HepG2 (cell line): ENCODE measurements around the gene SYTL1. TPM values are rescaled to one million over a fixed set of nuclear protein-coding genes. Genes with fewer than 3 reads are reported as not detected.
A peak's percentile ranks its signal among the peaks of the same experiment; 100 is the strongest.

Experiments
- EEA1 ChIP-seq: sonication (generic); formaldehyde crosslinking; IDR thresholded peaks from 2 replicates; pipeline ENCODE4 v1.5.1; 2020; ENCODE audit warnings: mild to moderate bottlenecking, missing genetic modification reagents, borderline replicate concordance
- GZF1 ChIP-seq: sonication (generic); formaldehyde crosslinking; IDR thresholded peaks from 2 replicates; pipeline ENCODE4 v1.5.1; 2020; ENCODE audit warnings: mild to moderate bottlenecking, missing genetic modification reagents
- KAT2B ChIP-seq: fragments of 150-350 bp; IDR thresholded peaks from 2 replicates; pipeline ENCODE4 v1.6.1; 2014; ENCODE audit warnings: low read depth, low read length, borderline replicate concordance
- MIER3 ChIP-seq: IDR thresholded peaks from 2 replicates; pipeline ENCODE4 v1.6.1; 2016; ENCODE audit warnings: missing compliant biosample characterization, borderline replicate concordance
- NFE2 ChIP-seq: sonication (generic); formaldehyde crosslinking; IDR thresholded peaks from 2 replicates; pipeline ENCODE4 v1.4.0; 2020; ENCODE audit warnings: missing genetic modification reagents
- NR2F1 ChIP-seq, 2 experiments: fragments of 450-650 bp in 1 of 2; formaldehyde crosslinking in 1 of 2; IDR thresholded peaks; 2 replicates each; pipeline versions ENCODE4 v1.5.0 to v1.6.1; 2016 to 2020; ENCODE audit warnings: mild to moderate bottlenecking in 1 of 2, missing compliant biosample characterization in 1 of 2, missing genetic modification reagents in 1 of 2, moderate library complexity in 1 of 2
- PATZ1 ChIP-seq: sonication (generic); formaldehyde crosslinking; IDR thresholded peaks from 2 replicates; pipeline ENCODE4 v1.4.0; 2020; ENCODE audit warnings: missing genetic modification reagents
- PPARG ChIP-seq: conservative IDR thresholded peaks from 2 replicates; pipeline ENCODE4 v1.6.1; 2016; ENCODE audit warnings: missing biosample characterization, missing genetic modification reagents
- SP1 ChIP-seq, 2 experiments: fragments of 450-650 bp in 1 of 2; sonication (generic) in 1 of 2; formaldehyde crosslinking in 1 of 2; IDR thresholded peaks; 2 replicates each; pipeline versions ENCODE4 v1.4.0 to v1.6.1; 2016 to 2020; ENCODE audit warnings: missing genetic modification reagents in 1 of 2
- TAF1 ChIP-seq: sonication (generic); formaldehyde crosslinking; IDR thresholded peaks from 2 replicates; pipeline ENCODE4 v1.4.0; 2020; ENCODE audit warnings: missing genetic modification reagents
- TCF7 ChIP-seq: sonication (generic); IDR thresholded peaks from 2 replicates; pipeline ENCODE4 v1.6.1; 2016; ENCODE audit warnings: antibody characterized with exemption, low read depth
- THAP8 ChIP-seq: sonication (generic); formaldehyde crosslinking; IDR thresholded peaks from 2 replicates; pipeline ENCODE4 v1.5.1; 2020; ENCODE audit warnings: missing genetic modification reagents, mild to moderate bottlenecking, borderline replicate concordance
- ZFYVE20 ChIP-seq: sonication (generic); formaldehyde crosslinking; IDR thresholded peaks from 2 replicates; pipeline ENCODE4 v1.8.0; 2023; ENCODE audit warnings: low read depth, mild to moderate bottlenecking, moderate library complexity, missing genetic modification reagents, borderline replicate concordance
- ZNF274 ChIP-seq: sonication (generic); formaldehyde crosslinking; IDR thresholded peaks from 2 replicates; pipeline ENCODE4 v1.5.1; 2020; ENCODE audit warnings: mild to moderate bottlenecking, missing genetic modification reagents
- ZNF33A ChIP-seq: sonication (generic); formaldehyde crosslinking; IDR thresholded peaks from 2 replicates; pipeline ENCODE4 v1.5.1; 2020; ENCODE audit warnings: missing genetic modification reagents, mild to moderate bottlenecking, moderate library complexity, borderline replicate concordance
- ZNF775 ChIP-seq: sonication (generic); formaldehyde crosslinking; IDR thresholded peaks from 2 replicates; pipeline ENCODE4 v1.4.0; 2020; ENCODE audit warnings: missing genetic modification reagents, mild to moderate bottlenecking, moderate library complexity, borderline replicate concordance
- ZNF776 ChIP-seq: sonication (generic); formaldehyde crosslinking; IDR thresholded peaks from 2 replicates; pipeline ENCODE4 v1.4.0; 2020; ENCODE audit warnings: mild to moderate bottlenecking, missing genetic modification reagents
- polyA plus RNA-seq, 8 experiments: library from polyadenylated mRNA; depleted of rRNA in 3 of 8; stranded (reverse) in 7 of 8; unstranded in 1 of 8; fragments of >200 nt; fragmentation: Illumina TruSeq in 4 of 8; extraction: Trizol in 4 of 8; gene quantifications; 2 replicates each; pipeline versions ENCODE4 v1.2.1 to v1.2.3, GENCODE V29; 2011 to 2016; ENCODE audit warnings: low read depth in 4 of 8, missing spikeins in 1 of 8, mixed read lengths in 1 of 8; ENCODE audit not compliant: insufficient read depth in 1 of 8
- total RNA-seq, 5 experiments: library from RNA; depleted of rRNA; stranded (reverse); fragments of >200 nt; fragmentation: Illumina TruSeq; extraction: Trizol; gene quantifications; 2 replicates each; pipeline ENCODE4 v1.2.3, GENCODE V29; 2016; ENCODE audit warnings: low read depth in 1 of 5
- TF ChIP-seq, protein P1 (sequence below): sonication (generic); formaldehyde crosslinking; IDR thresholded peaks from 2 replicates; pipeline ENCODE4 v1.5.0; 2020; ENCODE audit warnings: missing genetic modification reagents, mild to moderate bottlenecking, borderline replicate concordance
- TF ChIP-seq, protein P2 (sequence below): IDR thresholded peaks from 2 replicates; pipeline ENCODE4 v1.6.1; 2012; ENCODE audit warnings: inconsistent platforms
- TF ChIP-seq, protein P3 (sequence below): sonication (generic); formaldehyde crosslinking; IDR thresholded peaks from 2 replicates; pipeline ENCODE4 v1.4.0; 2020; ENCODE audit warnings: low read depth, mild to moderate bottlenecking, missing genetic modification reagents

SYTL1 gene
- total and polyA plus RNA-seq, 2 of the 13 experiments (the other 11 are each of a cell fraction or from before 2014, with no cell fraction given) = 11.1 to 17.8 TPM

GRCh38 chr1:27341525-27342252 lies at the start of gene SYTL1 (continued):
- no peak for TF ChIP-seq NR2F1 (CRISPR knock-in tag; IDR thresholded peaks at IDR 0.05)
- TF ChIP-seq, protein P1, sequence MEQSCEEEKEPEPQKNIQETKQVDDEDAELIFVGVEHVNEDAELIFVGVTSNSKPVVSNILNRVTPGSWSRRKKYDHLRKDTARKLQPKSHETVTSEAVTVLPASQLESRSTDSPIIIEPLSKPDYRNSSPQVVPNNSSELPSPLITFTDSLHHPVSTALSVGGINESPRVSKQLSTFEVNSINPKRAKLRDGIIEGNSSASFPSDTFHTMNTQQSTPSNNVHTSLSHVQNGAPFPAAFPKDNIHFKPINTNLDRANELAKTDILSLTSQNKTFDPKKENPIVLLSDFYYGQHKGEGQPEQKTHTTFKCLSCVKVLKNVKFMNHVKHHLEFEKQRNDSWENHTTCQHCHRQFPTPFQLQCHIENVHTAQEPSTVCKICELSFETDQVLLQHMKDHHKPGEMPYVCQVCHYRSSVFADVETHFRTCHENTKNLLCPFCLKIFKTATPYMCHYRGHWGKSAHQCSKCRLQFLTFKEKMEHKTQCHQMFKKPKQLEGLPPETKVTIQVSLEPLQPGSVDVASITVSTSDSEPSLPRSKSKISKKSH = no peak
- no peak for TF ChIP-seq ZNF33A
- TF ChIP-seq TAF1 (CRISPR knock-in tag) = peak; percentile 51; the same call in 1 of the 2 replicates
- no peak for TF ChIP-seq ZNF776 (CRISPR knock-in tag)
- TF ChIP-seq, protein P2, sequence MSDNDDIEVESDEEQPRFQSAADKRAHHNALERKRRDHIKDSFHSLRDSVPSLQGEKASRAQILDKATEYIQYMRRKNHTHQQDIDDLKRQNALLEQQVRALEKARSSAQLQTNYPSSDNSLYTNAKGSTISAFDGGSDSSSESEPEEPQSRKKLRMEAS = peak; percentile 63; the same call in 1 of the 2 replicates
- TF ChIP-seq MIER3 (CRISPR knock-in tag) = no peak
- TF ChIP-seq NFE2 (CRISPR knock-in tag) = no peak
- TF ChIP-seq ZNF775 (CRISPR knock-in tag) = no peak
- no peak for TF ChIP-seq KAT2B
- TF ChIP-seq ZFYVE20 (CRISPR knock-in tag) = no peak
- TF ChIP-seq GZF1 = no peak
- TF ChIP-seq PATZ1 = peak; percentile 87
- TF ChIP-seq PPARG (CRISPR knock-in tag) = 0 out of 2 replicates have a peak, but pooled peaks have one; percentile 20
- TF ChIP-seq TCF7 = no peak
- no peak; the same call in 1 of the 2 replicates for TF ChIP-seq THAP8
- TF ChIP-seq SP1 (IDR thresholded peaks at IDR 0.05) = no peak
- TF ChIP-seq SP1 (CRISPR knock-in tag; IDR thresholded peaks at IDR 0.05) = 0 out of 2 replicates have a peak, but pooled peaks have one; percentile 13
- TF ChIP-seq, protein P3, sequence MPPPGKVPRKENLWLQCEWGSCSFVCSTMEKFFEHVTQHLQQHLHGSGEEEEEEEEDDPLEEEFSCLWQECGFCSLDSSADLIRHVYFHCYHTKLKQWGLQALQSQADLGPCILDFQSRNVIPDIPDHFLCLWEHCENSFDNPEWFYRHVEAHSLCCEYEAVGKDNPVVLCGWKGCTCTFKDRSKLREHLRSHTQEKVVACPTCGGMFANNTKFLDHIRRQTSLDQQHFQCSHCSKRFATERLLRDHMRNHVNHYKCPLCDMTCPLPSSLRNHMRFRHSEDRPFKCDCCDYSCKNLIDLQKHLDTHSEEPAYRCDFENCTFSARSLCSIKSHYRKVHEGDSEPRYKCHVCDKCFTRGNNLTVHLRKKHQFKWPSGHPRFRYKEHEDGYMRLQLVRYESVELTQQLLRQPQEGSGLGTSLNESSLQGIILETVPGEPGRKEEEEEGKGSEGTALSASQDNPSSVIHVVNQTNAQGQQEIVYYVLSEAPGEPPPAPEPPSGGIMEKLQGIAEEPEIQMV (CRISPR knock-in tag) = no peak
- no peak for TF ChIP-seq ZNF274
- TF ChIP-seq EEA1 (CRISPR knock-in tag) = no peak
